ENCODE results near the gene AADACL3. TPM values are rescaled to one million over a fixed set of nuclear protein-coding genes. Genes with fewer than 3 reads are reported as not detected.
A peak's percentile ranks its signal among the peaks of the same experiment; 100 is the strongest.

Gene AADACL3
- total and polyA plus RNA-seq, 2 of the 13 experiments (the other 11 are each of a cell fraction or from before 2014, with no cell fraction given), result not detected

GRCh38 chr1:12760256-12760795, 44.4 kb downstream of the AADACL3 start:
- DNase-seq (ENCODE audit: low spot score), result peak; percentile 25
- no peak for FAIRE-seq
- no peak for TF ChIP-seq ZNF619 (CRISPR knock-in tag; IDR thresholded peaks at IDR 0.05)
- no peak for TF ChIP-seq TAF15 (IDR thresholded peaks at IDR 0.05; ENCODE audit: low read depth, low read length, poor library complexity, severe bottlenecking)
- no peak for TF ChIP-seq AKAP8 (CRISPR knock-in tag; IDR thresholded peaks at IDR 0.05)
- no peak for TF ChIP-seq ZNF317 (CRISPR knock-in tag; IDR thresholded peaks at IDR 0.05)
- no peak for TF ChIP-seq TSC22D2 (CRISPR knock-in tag; IDR thresholded peaks at IDR 0.05; ENCODE audit: borderline replicate concordance)
- peak; percentile 30; the same call in 1 of the 2 replicates for TF ChIP-seq CTCF (CRISPR knock-in tag; IDR thresholded peaks at IDR 0.05)
- TF ChIP-seq ZNF687 (CRISPR knock-in tag; IDR thresholded peaks at IDR 0.05), result peak; percentile 15; the same call in 1 of the 2 replicates
- TF ChIP-seq XRCC5 (optimal IDR thresholded peaks at IDR 0.05; ENCODE audit: low read length), result peak; percentile 35
- TF ChIP-seq NFYC (CRISPR knock-in tag; IDR thresholded peaks at IDR 0.05), result no peak
- no peaks in the 10 kb centered on the region for H3K4me1 ChIP-seq (ENCODE audit: insufficient read depth, low read length)
- BruUV-seq (replicated peaks), result no TSS peak
- H3K9me3 ChIP-seq (ENCODE audit: low read length), result no peaks in the 10 kb centered on the region
- no peak overlapping the region for H3K4me3 ChIP-seq (replicated peaks in 1 of 3; ENCODE audit: insufficient read depth in 1 of 3, low read depth in 2 of 3, low read length in 3 of 3)
- ChIA-PET CTCF (ENCODE audit: low intra/inter-chr PET ratio, low total read pairs) (no interaction called here), POLR2A (no interaction called here)
- H3K27ac ChIP-seq (ENCODE audit: extremely low read length, insufficient read depth, low read length), result no peak overlapping the region
- H4K20me1 ChIP-seq (ENCODE audit: insufficient read depth, low read length), result no peaks in the 10 kb centered on the region
- ATAC-seq, result peak; percentile 93
- no peak overlapping the region for H2AFZ ChIP-seq (ENCODE audit: low read length)
- WGBS (ENCODE audit: low lambda C conversion rate), result 0% methylated on average over 2 of the region's 7 CpGs
- intact Hi-C loops (cut with micrococcal nuclease; ENCODE audit: unreplicated experiment), result no loop called here
- H3K36me3 ChIP-seq (replicated peaks in 1 of 2; ENCODE audit: control insufficient read depth in 1 of 2, insufficient read depth in 2 of 2, low read length in 2 of 2), result no peaks in the 10 kb centered on the region
- in situ Hi-C loops (cut with HindIII; ENCODE audit: extremely low pct_ligation_motif_present, low pct_unique_long_range_greater_than_20kb), result no loop called here
- peaks cover 0 to 36% of the 10 kb centered on the region in 2 experiments; a peak in 2 of 5 replicates for H3K27me3 ChIP-seq (ENCODE audit: control insufficient read depth in 1 of 2, insufficient read depth in 2 of 2, low read length in 2 of 2)
- H3K79me2 ChIP-seq (ENCODE audit: insufficient read depth, low read length), result no peaks in the 10 kb centered on the region
- no peak overlapping the region for H3K4me2 ChIP-seq (ENCODE audit: low read depth, low read length)
- H3K9ac ChIP-seq (ENCODE audit: insufficient read depth, low read depth, low read length), result no peak overlapping the region

Measured in HepG2 (cell line).